Adrenal gland (tissue), 5 donors: ENCODE measurements around the gene HHAT.

ENCODE experiments used
- CTCF ChIP-seq, 6 experiments: fragments of 450-650 bp in 4 of 6; fragments of 200-600 bp in 2 of 6; sonication (generic) in 1 of 6; IDR thresholded peaks; 1 replicate in 5 of 6; 2 replicates in 1 of 6; pipeline versions ENCODE4 v1.5.1 to v1.8.0; 2016 to 2021; ENCODE audit warnings: antibody characterized with exemption in 6 of 6, mild to moderate bottlenecking in 2 of 6, moderate library complexity in 1 of 6
- POLR2A ChIP-seq, 2 donors: fragments of 450-650 bp; IDR thresholded peaks; one replicate each; pipeline ENCODE4 v1.6.1; 2017; ENCODE audit warnings: antibody characterized with exemption in 2 of 2, mild to moderate bottlenecking in 2 of 2, moderate library complexity in 1 of 2
- donor health status: DM: no; HTN: no; CAD: no.

GRCh38 chr1:210635108-210635507 lies 306.4 kb downstream of the HHAT start:
- no peak for TF ChIP-seq CTCF (IDR thresholded peaks at IDR 0.05)
- no peak for TF ChIP-seq POLR2A (IDR thresholded peaks at IDR 0.05)
